EL (cell line): ENCODE data around the gene UBE2U.
A peak's percentile ranks its signal among the peaks of the same experiment; 100 is the strongest.
"Not testable (repeated sequence)": the region's sequence is repeated elsewhere in the genome, so short reads cannot be mapped to it uniquely, and the experiment has no call there.

Source experiments
- DNase-seq: peaks from one replicate; pipeline ENCODE4 v3.0.0-alpha.2; 2016

The UBE2U gene

GRCh38 chr1:64194168-64195080, 9.0 kb upstream of the UBE2U start:
- no peak for DNase-seq

DNA sequence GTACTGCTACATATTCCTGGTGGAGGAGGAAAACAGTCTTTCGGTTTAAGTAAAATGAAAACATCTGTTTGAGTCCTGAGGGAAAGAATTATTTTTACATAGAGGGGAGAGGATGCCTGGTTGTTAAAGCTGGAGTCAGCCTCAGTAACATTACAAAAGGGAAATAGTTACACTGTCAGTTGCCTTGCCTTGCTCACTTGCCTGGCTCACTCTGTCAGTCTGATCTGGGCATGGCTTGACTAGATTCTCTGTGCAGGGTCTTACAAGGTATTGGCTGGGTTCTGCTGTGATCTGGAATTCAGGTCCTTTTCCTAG, 8.4 kb upstream of the UBE2U start:
- DNase-seq, result no peak

DNA sequence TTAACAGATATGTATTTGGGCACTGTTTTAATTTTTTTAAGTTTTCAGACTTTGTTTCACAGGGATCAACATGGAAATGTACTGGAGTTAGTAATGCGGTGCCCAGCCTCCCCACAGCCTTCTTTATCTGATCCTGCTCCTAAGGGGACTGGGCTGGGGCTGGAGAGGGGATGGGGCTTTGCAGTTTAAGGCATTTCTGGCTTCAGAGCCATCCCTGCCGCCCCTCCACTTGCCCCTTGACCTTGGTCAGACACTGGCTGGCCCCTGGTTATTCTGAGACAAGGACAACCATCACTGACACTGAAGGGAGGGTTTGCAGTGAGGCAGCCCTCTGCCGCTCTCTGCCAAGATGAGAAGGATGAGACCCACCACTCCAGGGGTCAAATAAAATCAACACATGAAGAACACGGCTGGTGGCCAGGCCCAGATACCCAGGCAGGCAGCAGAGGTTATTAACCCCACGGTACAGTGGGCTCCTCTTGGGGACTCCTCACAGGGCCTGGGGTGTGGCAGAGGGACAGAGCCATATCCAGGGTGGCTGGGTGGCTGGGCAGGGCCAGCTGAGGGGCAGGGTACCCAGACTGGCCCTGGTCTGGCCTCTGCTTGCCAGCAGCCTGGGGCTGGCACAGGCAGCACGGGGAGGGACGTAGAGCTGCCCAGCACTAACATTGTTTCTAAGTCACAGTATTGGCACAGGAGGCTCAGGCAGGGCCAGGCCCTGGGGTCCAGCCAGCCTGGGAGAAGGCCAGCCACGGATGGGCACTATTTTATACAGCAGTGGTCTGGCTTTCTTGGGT, 7.2 kb upstream of the UBE2U start:
- no peak for DNase-seq

GRCh38 chr1:64197076-64197475, 6.3 kb upstream of the UBE2U start:
- DNase-seq, result no peak

DNA sequence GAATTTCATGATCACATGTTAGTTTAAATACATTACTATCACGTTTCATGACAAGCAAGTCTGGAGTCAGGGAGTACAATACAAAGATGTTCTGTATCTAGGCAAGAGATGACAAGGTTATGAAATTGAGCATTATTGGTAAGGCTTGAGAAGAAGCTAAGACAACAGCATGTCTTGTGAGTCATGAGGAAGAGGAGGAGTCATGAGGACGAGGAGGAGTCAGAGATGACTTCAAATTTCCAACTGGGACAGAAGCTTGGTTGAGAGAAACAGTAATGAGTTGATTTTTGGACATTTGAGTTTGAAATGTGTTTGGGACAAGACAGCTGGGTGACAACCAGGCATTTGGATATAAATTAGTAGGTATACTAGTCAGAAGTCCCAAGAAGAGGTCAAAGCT, 4.3 kb upstream of the UBE2U start:
- no peak for DNase-seq

DNA sequence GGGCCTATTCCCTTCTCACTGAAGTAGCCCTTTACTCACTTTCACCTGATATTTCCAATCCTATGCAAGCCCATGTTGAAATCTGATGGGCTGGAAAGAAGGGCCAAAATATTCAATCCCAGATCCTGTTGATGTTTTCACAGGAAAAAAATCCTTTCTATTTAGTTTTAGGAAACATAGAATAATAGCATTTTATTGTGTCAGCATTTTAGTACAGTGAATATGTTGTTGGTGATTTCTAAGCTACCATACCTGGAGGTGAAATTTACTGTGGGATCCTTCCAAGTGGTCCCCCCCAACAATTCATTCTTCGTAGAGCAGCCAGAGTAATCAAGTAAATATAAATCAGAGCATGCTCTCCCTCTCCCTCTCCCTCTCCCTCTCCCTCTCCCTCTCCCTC, 3.4 kb upstream of the UBE2U start:
- no peak for DNase-seq

DNA sequence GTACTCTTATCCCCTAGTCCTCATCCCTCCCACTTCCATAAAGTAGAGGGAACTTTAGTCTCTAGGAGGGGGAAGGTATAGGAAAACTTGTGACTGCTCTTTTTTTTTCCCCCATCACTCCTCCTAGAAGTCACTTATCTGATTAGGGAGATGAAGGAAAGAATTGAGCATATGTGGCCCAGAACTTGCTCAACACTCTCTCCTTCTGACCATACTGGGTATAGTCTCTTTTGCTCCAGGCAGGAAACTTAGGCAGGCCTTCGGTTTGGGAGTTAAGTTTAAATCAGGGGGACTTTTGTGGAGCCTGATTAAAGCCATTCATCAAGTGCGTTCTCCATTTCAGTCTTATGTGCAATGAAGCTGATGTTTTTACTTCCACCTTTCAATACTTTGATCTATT, 5.8 kb downstream of the UBE2U start:
- peak; percentile 10 for DNase-seq

GRCh38 chr1:64212031-64212430, 8.6 kb downstream of the UBE2U start:
- peak; percentile 83 for DNase-seq

GRCh38 chr1:64215576-64215975, 12.2 kb downstream of the UBE2U start:
- DNase-seq, result no peak

DNA sequence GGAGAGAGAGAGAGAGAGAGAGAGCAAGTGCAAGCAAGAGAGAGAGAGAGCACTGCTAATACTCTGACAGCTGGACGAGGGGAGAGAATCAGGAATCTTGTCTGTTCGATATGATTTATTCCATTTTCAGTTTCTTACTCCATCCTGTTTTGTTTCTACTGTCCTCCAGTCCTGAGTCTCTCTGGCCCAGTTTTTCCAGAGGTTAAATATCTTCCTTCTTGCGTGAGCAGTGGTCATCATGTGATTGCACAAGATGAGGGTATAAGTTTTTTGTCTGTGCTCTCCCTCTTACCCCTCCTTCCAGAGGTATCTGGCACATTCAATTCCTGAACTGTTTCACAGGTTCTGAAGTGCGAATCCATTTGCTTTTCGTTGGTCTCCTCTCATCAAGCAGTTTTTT, 16.8 kb downstream of the UBE2U start:
- DNase-seq, result no peak

GRCh38 chr1:64223329-64224151, 20.1 kb downstream of the UBE2U start:
- DNase-seq, result peak; percentile 92

- DNase-seq, result not testable (repeated sequence)
Observed at GRCh38 chr1:64224236-64224635, 20.8 kb downstream of the UBE2U start.

- DNase-seq, result peak; percentile 76
Observed at GRCh38 chr1:64228167-64228957, 24.9 kb downstream of the UBE2U start.

- DNase-seq, result no peak
Observed at GRCh38 chr1:64229307-64229706, 25.9 kb downstream of the UBE2U start.

GRCh38 chr1:64231153-64231552, 27.7 kb downstream of the UBE2U start:
- DNase-seq, result no peak

DNA sequence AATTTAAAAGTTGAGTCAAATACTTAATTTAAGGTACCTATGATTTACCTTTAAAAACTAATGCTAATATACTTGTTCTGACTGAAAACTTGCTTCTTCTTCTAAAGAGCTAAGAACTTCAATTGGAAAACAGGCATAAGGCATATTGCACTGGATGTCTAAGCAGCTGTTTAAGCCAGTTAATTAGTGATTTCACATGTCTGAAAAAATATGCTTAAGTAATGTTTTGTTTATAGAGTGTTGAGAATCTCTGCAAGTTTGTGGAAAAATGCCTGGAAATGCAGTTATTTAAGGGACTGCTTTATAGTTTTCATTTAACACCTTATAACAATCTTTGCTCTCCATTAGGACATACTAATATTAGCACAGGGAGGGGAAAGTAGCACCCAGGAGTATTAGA, 28.2 kb downstream of the UBE2U start:
- no peak for DNase-seq

GRCh38 chr1:64234714-64235113, 31.3 kb downstream of the UBE2U start:
- DNase-seq, result no peak

GRCh38 chr1:64235181-64235580, 31.8 kb downstream of the UBE2U start:
- DNase-seq, result no peak

GRCh38 chr1:64235910-64236309, 32.5 kb downstream of the UBE2U start:
- DNase-seq, result no peak

DNA sequence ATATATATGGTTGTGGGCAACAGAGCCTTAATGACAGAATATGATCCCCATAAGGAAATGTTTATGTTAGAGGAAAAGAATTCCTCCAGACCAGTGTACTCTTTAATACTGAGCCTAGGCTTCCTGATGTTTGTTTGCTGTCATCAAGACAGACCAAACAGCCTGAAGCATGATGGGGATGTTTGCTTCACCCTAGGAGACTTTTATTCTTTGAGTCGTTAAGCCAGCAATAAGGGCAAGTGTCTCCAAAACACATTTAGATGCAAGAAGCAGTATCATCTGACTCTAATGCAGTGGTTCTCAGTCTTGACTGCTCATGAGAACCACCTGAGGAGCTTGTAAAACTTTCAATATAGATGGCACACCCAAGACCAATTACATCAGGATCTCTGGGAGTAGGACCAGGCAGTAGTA, 33.1 kb downstream of the UBE2U start:
- no peak for DNase-seq

DNA sequence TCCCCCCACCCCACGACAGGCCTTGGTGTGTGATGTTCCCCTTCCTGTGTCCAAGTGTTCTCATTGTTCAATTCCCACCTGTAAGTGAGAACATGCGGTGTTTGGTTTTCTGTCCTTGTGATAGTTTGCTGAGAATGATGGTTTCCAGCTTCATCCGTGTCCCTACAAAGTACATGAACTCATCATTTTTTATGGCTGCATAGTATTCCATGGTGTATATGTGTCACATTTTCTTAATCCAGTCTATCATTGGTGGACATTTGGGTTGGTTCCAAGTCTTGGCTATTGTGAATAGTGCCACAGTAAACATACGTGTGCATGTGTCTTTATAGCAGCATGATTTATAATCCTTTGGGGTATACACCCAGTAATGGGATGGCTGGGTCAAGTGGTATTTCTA, 36.1 kb downstream of the UBE2U start:
- DNase-seq, result not testable (repeated sequence)

- no peak for DNase-seq
Observed at GRCh38 chr1:64240206-64240605, 36.8 kb downstream of the UBE2U start.

DNA sequence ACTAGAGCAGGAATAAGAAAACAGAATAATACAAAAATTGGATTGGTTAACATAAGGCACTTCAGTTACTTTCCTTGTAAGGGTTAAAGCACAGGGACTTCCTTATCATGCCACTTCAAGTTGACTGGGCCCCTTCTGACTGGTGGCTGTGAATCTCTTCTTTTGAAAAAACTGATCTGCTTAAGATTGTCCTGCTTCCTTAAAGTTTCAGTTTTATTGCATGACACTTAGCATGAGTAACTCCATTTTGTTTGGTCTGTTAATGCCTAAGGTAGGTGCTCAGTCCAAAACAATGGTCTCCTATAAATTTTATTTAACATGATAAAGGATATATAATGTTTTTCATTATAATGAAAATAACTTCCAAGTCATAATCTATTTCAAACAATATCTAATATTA, 37.6 kb downstream of the UBE2U start:
- no peak for DNase-seq
